Measurements from ENCODE around the gene ENPP5.
"Not testable (repeated sequence)": the region's sequence is repeated elsewhere in the genome, so short reads cannot be mapped to it uniquely, and the experiment has no call there.

ENPP5 gene

GRCh38 chr6:46156701-46157100 lies 14.1 kb downstream of the ENPP5 start:
- no peak overlapping the region for H3K4me3 ChIP-seq (ENCODE audit: low read depth, low read length)
- no peak for DNase-seq (ENCODE audit: low read depth)
- TF ChIP-seq, protein P1, sequence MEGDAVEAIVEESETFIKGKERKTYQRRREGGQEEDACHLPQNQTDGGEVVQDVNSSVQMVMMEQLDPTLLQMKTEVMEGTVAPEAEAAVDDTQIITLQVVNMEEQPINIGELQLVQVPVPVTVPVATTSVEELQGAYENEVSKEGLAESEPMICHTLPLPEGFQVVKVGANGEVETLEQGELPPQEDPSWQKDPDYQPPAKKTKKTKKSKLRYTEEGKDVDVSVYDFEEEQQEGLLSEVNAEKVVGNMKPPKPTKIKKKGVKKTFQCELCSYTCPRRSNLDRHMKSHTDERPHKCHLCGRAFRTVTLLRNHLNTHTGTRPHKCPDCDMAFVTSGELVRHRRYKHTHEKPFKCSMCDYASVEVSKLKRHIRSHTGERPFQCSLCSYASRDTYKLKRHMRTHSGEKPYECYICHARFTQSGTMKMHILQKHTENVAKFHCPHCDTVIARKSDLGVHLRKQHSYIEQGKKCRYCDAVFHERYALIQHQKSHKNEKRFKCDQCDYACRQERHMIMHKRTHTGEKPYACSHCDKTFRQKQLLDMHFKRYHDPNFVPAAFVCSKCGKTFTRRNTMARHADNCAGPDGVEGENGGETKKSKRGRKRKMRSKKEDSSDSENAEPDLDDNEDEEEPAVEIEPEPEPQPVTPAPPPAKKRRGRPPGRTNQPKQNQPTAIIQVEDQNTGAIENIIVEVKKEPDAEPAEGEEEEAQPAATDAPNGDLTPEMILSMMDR (conservative IDR thresholded peaks at IDR 0.05; ENCODE audit: low read depth, low read length) = no peak

GRCh38 chr6:46149066-46149465 lies 21.7 kb downstream of the ENPP5 start:
- not testable (repeated sequence) for H3K4me3 ChIP-seq (ENCODE audit: low read depth, low read length); DNase-seq (ENCODE audit: low read depth)

DNA sequence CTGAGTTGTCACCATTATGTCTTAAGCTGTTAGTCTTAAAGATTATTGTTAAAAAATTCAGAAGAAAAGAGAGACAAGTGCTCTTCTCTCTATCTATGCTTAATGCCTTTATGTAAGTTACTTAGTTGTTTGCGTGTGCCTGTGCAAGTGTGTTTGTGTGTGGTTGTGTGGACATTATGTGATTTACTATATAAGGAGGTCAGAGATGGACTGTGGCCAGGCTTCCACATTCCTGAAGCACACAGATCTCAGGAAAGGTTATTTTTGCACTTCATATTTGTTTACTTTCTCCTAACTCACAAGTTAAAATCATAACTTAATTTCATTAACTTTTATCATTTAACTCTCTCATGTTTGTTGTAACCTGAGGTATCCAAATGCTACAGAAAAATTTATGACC lies 26.5 kb downstream of the ENPP5 start:
- no peak overlapping the region for H3K4me3 ChIP-seq (ENCODE audit: low read depth, low read length)
- peak; percentile 15 for DNase-seq (ENCODE audit: low read depth)
- TF ChIP-seq, protein P1 (conservative IDR thresholded peaks at IDR 0.05; ENCODE audit: low read depth, low read length) = no peak

GRCh38 chr6:46138281-46138680 lies 32.5 kb downstream of the ENPP5 start:
- no peak overlapping the region for H3K4me3 ChIP-seq (ENCODE audit: low read depth, low read length)
- TF ChIP-seq, protein P1 (conservative IDR thresholded peaks at IDR 0.05; ENCODE audit: low read depth, low read length) = no peak
- no peak for DNase-seq (ENCODE audit: low read depth)

GRCh38 chr6:46137387-46137786 lies 33.4 kb downstream of the ENPP5 start:
- H3K4me3 ChIP-seq (ENCODE audit: low read depth, low read length) = no peak overlapping the region
- no peak for DNase-seq (ENCODE audit: low read depth)
- TF ChIP-seq, protein P1 (conservative IDR thresholded peaks at IDR 0.05; ENCODE audit: low read depth, low read length) = no peak

- no peak overlapping the region for H3K4me3 ChIP-seq (ENCODE audit: low read depth, low read length)
- no peak for DNase-seq (ENCODE audit: low read depth)
- TF ChIP-seq, protein P1 (conservative IDR thresholded peaks at IDR 0.05; ENCODE audit: low read depth, low read length) = no peak
Observed at GRCh38 chr6:46136831-46137230, 33.9 kb downstream of the ENPP5 start.

DNA sequence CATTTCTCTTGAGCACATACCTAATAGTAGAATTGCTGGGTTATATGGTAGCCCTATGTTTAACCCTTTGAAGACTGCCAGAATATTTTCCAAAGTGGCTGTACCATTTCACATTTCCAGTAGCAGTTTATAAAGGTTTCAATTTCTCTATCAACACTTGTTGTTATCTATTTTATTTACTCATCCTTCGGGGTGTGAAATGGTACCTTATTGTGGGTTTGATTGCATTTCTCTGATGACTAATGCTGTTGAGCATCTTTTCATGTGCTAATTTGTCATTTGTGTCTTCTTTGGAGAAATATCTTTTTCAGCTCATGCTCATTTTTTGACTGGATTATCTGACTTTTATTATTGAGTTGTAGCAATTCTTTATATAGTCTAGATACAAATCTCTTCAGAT lies 35.6 kb downstream of the ENPP5 start:
- no peak overlapping the region for H3K4me3 ChIP-seq (ENCODE audit: low read depth, low read length)
- TF ChIP-seq, protein P1 (conservative IDR thresholded peaks at IDR 0.05; ENCODE audit: low read depth, low read length) = no peak
- no peak for DNase-seq (ENCODE audit: low read depth)

GRCh38 chr6:46134216-46134615 lies 36.6 kb downstream of the ENPP5 start:
- DNase-seq (ENCODE audit: low read depth) = no peak
- no peak overlapping the region for H3K4me3 ChIP-seq (ENCODE audit: low read depth, low read length)
- TF ChIP-seq, protein P1 (conservative IDR thresholded peaks at IDR 0.05; ENCODE audit: low read depth, low read length) = no peak

DNA sequence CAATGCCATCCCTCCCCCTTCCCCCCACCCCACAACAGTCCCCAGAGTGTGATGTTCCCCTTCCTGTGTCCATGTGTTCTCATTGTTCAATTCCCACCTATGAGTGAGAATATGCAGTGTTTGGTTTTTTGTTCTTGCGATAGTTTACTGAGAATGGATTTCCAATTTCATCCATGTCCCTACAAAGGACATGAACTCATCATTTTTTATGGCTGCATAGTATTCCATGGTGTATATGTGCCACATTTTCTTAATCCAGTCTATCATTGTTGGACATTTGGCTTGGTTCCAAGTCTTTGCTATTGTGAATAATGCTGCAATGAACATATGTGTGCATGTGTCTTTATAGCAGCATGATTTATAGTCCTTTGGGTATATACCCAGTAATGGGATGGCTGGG lies 39.5 kb downstream of the ENPP5 start:
- not testable (repeated sequence) for H3K4me3 ChIP-seq (ENCODE audit: low read depth, low read length)

More for the DNA sequence above, 39.5 kb downstream of the ENPP5 start:
- not testable (repeated sequence) for DNase-seq (ENCODE audit: low read depth)
